Keratinocyte (primary cell): ENCODE measurements around the gene CHRM4.

Experiments
- EZH2 ChIP-seq: IDR thresholded peaks from one replicate; pipeline ENCODE4 v1.6.1; 2012; ENCODE audit warnings: inconsistent platforms, mild to moderate bottlenecking, low read length, moderate library complexity
- TF ChIP-seq, protein P1 (sequence below), 3 experiments: IDR thresholded peaks in 1 of 3; conservative IDR thresholded peaks in 1 of 3; optimal IDR thresholded peaks in 1 of 3; 2 replicates in 2 of 3; 3 replicates in 1 of 3; pipeline versions ENCODE3 to v1.5.1; 2011; ENCODE audit warnings: low read length in 3 of 3, mild to moderate bottlenecking in 3 of 3, moderate library complexity in 2 of 3, control low read depth in 1 of 3, inconsistent platforms in 1 of 3; ENCODE audit not compliant: insufficient read depth in 2 of 3; ENCODE audit errors: extremely low read depth in 1 of 3

GRCh38 chr11:46385169-46386004, 6.2 kb downstream of the CHRM4 start:
- no peak for TF ChIP-seq EZH2
- TF ChIP-seq, protein P1, sequence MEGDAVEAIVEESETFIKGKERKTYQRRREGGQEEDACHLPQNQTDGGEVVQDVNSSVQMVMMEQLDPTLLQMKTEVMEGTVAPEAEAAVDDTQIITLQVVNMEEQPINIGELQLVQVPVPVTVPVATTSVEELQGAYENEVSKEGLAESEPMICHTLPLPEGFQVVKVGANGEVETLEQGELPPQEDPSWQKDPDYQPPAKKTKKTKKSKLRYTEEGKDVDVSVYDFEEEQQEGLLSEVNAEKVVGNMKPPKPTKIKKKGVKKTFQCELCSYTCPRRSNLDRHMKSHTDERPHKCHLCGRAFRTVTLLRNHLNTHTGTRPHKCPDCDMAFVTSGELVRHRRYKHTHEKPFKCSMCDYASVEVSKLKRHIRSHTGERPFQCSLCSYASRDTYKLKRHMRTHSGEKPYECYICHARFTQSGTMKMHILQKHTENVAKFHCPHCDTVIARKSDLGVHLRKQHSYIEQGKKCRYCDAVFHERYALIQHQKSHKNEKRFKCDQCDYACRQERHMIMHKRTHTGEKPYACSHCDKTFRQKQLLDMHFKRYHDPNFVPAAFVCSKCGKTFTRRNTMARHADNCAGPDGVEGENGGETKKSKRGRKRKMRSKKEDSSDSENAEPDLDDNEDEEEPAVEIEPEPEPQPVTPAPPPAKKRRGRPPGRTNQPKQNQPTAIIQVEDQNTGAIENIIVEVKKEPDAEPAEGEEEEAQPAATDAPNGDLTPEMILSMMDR (optimal IDR thresholded peaks at IDR 0.05 in 1 of 3, IDR thresholded peaks at IDR 0.05 in 1 of 3, conservative IDR thresholded peaks at IDR 0.05 in 1 of 3; ENCODE audit: extremely low read depth in 1 of 3, insufficient read depth in 2 of 3, low read length in 3 of 3): no peak
